ENCODE data around the gene EXOC2.
"Not testable (repeated sequence)": the region's sequence is repeated elsewhere in the genome, so short reads cannot be mapped to it uniquely, and the experiment has no call there.

Gene EXOC2

GRCh38 chr6:680666-681340 is 12.1 kb downstream of the EXOC2 start:
- no peak for DNase-seq

GRCh38 chr6:680251-680650 is 12.7 kb downstream of the EXOC2 start:
- DNase-seq: no peak

GRCh38 chr6:679282-679681 is 13.7 kb downstream of the EXOC2 start:
- DNase-seq: no peak

- DNase-seq: no peak
Observed at GRCh38 chr6:678520-678919, 14.4 kb downstream of the EXOC2 start.

GRCh38 chr6:677919-678318 is 15.0 kb downstream of the EXOC2 start:
- DNase-seq: no peak

- no peak for DNase-seq
Observed at GRCh38 chr6:674956-675355, 18.0 kb downstream of the EXOC2 start.

GRCh38 chr6:674406-674805 is 18.5 kb downstream of the EXOC2 start:
- DNase-seq: no peak

GRCh38 chr6:667253-667927 is 25.5 kb downstream of the EXOC2 start:
- no peak for DNase-seq

- no peak for DNase-seq
Observed at GRCh38 chr6:665403-666267, 27.3 kb downstream of the EXOC2 start.

GRCh38 chr6:663788-664187 is 29.2 kb downstream of the EXOC2 start:
- DNase-seq: not testable (repeated sequence)

GRCh38 chr6:659716-660581 is 33.0 kb downstream of the EXOC2 start:
- DNase-seq: peak; percentile 1

GRCh38 chr6:658244-658643 is 34.7 kb downstream of the EXOC2 start:
- no peak for DNase-seq

GRCh38 chr6:657743-658142 is 35.2 kb downstream of the EXOC2 start:
- DNase-seq: no peak

GRCh38 chr6:656460-657252 is 36.3 kb downstream of the EXOC2 start, which contains the start of gene HUS1B:
Gene HUS1B, minus strand, starts transcription at chr6:657100. Its CDS starts 156 bp downstream, at chr6:656944.
- no peak for DNase-seq

- DNase-seq: no peak
Observed at GRCh38 chr6:654136-654535, 38.8 kb downstream of the EXOC2 start.

GRCh38 chr6:652865-653264 is 40.1 kb downstream of the EXOC2 start:
- no peak for DNase-seq

- no peak for DNase-seq
Observed at GRCh38 chr6:650098-650497, 42.8 kb downstream of the EXOC2 start.

GRCh38 chr6:642805-643204 is 50.1 kb downstream of the EXOC2 start:
- DNase-seq: no peak

GRCh38 chr6:641225-641985 is 51.5 kb downstream of the EXOC2 start:
- DNase-seq: no peak

- no peak for DNase-seq
Observed at GRCh38 chr6:636488-636887, 56.5 kb downstream of the EXOC2 start.

- DNase-seq: no peak
Observed at GRCh38 chr6:635233-635632, 57.7 kb downstream of the EXOC2 start.

All from NCI-H510A treated with DMSO at 0.1 percent for 48 hours (cell line).